Neural cell (in vitro differentiated cells): Measurements from ENCODE around the gene SLC25A18. TPM values are rescaled to one million over a fixed set of nuclear protein-coding genes. Genes with fewer than 3 reads are reported as not detected.
A peak's percentile ranks its signal among the peaks of the same experiment; 100 is the strongest.

Source experiments
- H2AFZ ChIP-seq: fragments of 200-600, 300-800 bp; sonication (generic), shearing (Covaris generic); 2 replicates; pipeline ENCODE4 v1.6.0; 2014; ENCODE audit warnings: low read depth, mild to moderate bottlenecking, antibody characterized with exemption, low read length, moderate library complexity
- H3F3A ChIP-seq: fragments of 200-600 bp; shearing (Covaris generic); 2 replicates; pipeline ENCODE4 v1.6.1; 2016; ENCODE audit warnings: mild to moderate bottlenecking, moderate library complexity, mixed read lengths, antibody characterized with exemption, low read length; ENCODE audit not compliant: insufficient read depth, poor library complexity, severe bottlenecking
- H3K27ac ChIP-seq: fragments of 200-600, 300-800 bp; sonication (generic), shearing (Covaris generic); 2 replicates; pipeline ENCODE4 v1.5.1; 2014; ENCODE audit warnings: mild to moderate bottlenecking, low read length, moderate library complexity
- H3K27me3 ChIP-seq: fragments of 300-800, 200-600 bp; sonication (generic), shearing (Covaris generic); 2 replicates; pipeline ENCODE4 v1.6.0; 2014; ENCODE audit warnings: mild to moderate bottlenecking, low read depth, low read length, moderate library complexity; ENCODE audit not compliant: insufficient read depth
- H3K36me3 ChIP-seq: fragments of 300-800, 200-600 bp; sonication (generic), shearing (Covaris generic); 2 replicates; pipeline ENCODE4 v1.5.1; 2014; ENCODE audit warnings: mild to moderate bottlenecking, antibody characterized with exemption, low read length, moderate library complexity; ENCODE audit not compliant: insufficient read depth
- H3K4me2 ChIP-seq: fragments of 300-800, 200-600 bp; sonication (generic), shearing (Covaris generic); 2 replicates; pipeline ENCODE4 v1.6.0; 2014; ENCODE audit warnings: mild to moderate bottlenecking, low read length
- H3K4me3 ChIP-seq: fragments of 300-800, 200-600 bp; sonication (generic), shearing (Covaris generic); 2 replicates; pipeline ENCODE4 v1.5.1; 2014; ENCODE audit warnings: mild to moderate bottlenecking, low read length, moderate library complexity
- H3K79me2 ChIP-seq: fragments of 200-600 bp; shearing (Covaris generic); replicated peaks from 2 replicates; pipeline ENCODE4 v1.6.0; 2014; ENCODE audit warnings: mild to moderate bottlenecking, low read length, moderate library complexity; ENCODE audit not compliant: insufficient read depth
- H3K9ac ChIP-seq: fragments of 300-800, 200-600 bp; sonication (generic), shearing (Covaris generic); 2 replicates; pipeline ENCODE4 v1.6.1; 2016; ENCODE audit warnings: mild to moderate bottlenecking, low read length, mixed read lengths
- H3K9me2 ChIP-seq: fragments of 200-600 bp; shearing (Covaris generic); 2 replicates; pipeline ENCODE4 v1.6.1; 2016; ENCODE audit warnings: mild to moderate bottlenecking, low read length, mixed read lengths; ENCODE audit not compliant: insufficient read depth
- H3K9me3 ChIP-seq: fragments of 200-600, 300-800 bp; sonication (generic), shearing (Covaris generic); 2 replicates; pipeline ENCODE4 v1.6.1; 2016; ENCODE audit warnings: mild to moderate bottlenecking, mixed run types, low read length, moderate library complexity, mixed read lengths
- H4K20me1 ChIP-seq: fragments of 200-600 bp; shearing (Covaris generic); 2 replicates; pipeline ENCODE4 v1.6.1; 2016; ENCODE audit warnings: mild to moderate bottlenecking, mixed run types; ENCODE audit not compliant: insufficient read depth
- EP300 ChIP-seq: fragments of 450-650 bp; conservative IDR thresholded peaks from 2 replicates; pipeline ENCODE4 v1.6.1; 2014; ENCODE audit warnings: antibody characterized with exemption, mild to moderate bottlenecking, moderate library complexity; ENCODE audit not compliant: poor library complexity, severe bottlenecking
- EZH2 ChIP-seq: fragments of 200-600, 300-800 bp; shearing (Covaris generic), sonication (generic); IDR thresholded peaks from 2 replicates; pipeline ENCODE4 v1.6.1; 2014; ENCODE audit warnings: antibody characterized with exemption, low read length, borderline replicate concordance, mild to moderate bottlenecking; ENCODE audit not compliant: insufficient read depth, poor library complexity, severe bottlenecking
- MXI1 ChIP-seq: fragments of 450-650 bp; conservative IDR thresholded peaks from 2 replicates; pipeline ENCODE4 v1.6.1; 2014; ENCODE audit warnings: antibody characterized with exemption, mild to moderate bottlenecking; ENCODE audit not compliant: poor library complexity, severe bottlenecking
- POLR2AphosphoS5 ChIP-seq: IDR thresholded peaks from 2 replicates; pipeline ENCODE4 v1.6.1; 2012
- RAD21 ChIP-seq: fragments of 450-650 bp; conservative IDR thresholded peaks from 2 replicates; pipeline ENCODE4 v1.6.1; 2014; ENCODE audit warnings: antibody characterized with exemption, mild to moderate bottlenecking, moderate library complexity
- REST ChIP-seq: IDR thresholded peaks from 2 replicates; pipeline ENCODE4 v1.6.1; 2012; ENCODE audit warnings: borderline replicate concordance
- SMC3 ChIP-seq: fragments of 450-650 bp; conservative IDR thresholded peaks from 2 replicates; pipeline ENCODE4 v1.6.1; 2014; ENCODE audit warnings: antibody characterized with exemption, mild to moderate bottlenecking, moderate library complexity; ENCODE audit not compliant: poor library complexity
- TAF1 ChIP-seq: IDR thresholded peaks from 2 replicates; pipeline ENCODE4 v1.6.1; 2012; ENCODE audit warnings: low read depth
- polyA plus RNA-seq: library from polyadenylated mRNA; depleted of rRNA; stranded (reverse); fragments of >200 nt; gene quantifications from 2 replicates; pipeline ENCODE4 v1.2.3, GENCODE V29; 2014
- TF ChIP-seq, protein P1 (sequence below): fragments of 450-650 bp; IDR thresholded peaks from 2 replicates; pipeline ENCODE4 v1.5.1; 2014; ENCODE audit warnings: antibody characterized with exemption, mild to moderate bottlenecking, moderate library complexity; ENCODE audit not compliant: poor library complexity, severe bottlenecking

Gene SLC25A18
- polyA plus RNA-seq, 1 donor from 2014 or later = 0.28 TPM

DNA sequence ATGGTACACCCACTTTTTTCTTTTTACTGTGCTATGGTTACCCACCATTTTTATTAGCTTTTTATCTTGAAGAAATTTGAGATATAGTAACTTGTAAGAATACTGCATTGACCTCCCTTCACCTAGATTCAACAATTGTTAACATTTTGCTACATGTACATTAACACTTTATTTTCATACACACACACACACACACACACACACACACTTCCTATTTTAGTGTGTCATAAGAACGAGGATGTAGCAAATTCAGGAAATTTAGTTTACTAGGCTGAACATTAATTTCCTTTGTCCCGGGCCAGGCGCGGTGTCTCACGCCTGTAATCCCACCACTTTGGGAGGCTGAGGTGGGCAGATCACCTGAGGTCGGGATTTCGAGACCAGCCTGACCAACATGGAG, 66.3 kb downstream of the SLC25A18 start:
- Histone ChIP-seq H2AFZ (no peak overlapping the region), H3K27ac (no peak overlapping the region), H3K4me3 (peak overlapping the region; percentile 83), H4K20me1 (no peaks in the 10 kb centered on the region), H3K36me3 (no peaks in the 10 kb centered on the region), H3K4me2 (peak overlapping the region; percentile 76), H3K9me2 (no peaks in the 10 kb centered on the region), H3F3A (peaks cover 3% of the 10 kb centered on the region), H3K9ac (no peak overlapping the region), H3K79me2 (peaks cover 22% of the 10 kb centered on the region), H3K9me3 (no peaks in the 10 kb centered on the region), H3K27me3 (no peaks in the 10 kb centered on the region)
- TF ChIP-seq EZH2 = no peak
- TF ChIP-seq, protein P1, sequence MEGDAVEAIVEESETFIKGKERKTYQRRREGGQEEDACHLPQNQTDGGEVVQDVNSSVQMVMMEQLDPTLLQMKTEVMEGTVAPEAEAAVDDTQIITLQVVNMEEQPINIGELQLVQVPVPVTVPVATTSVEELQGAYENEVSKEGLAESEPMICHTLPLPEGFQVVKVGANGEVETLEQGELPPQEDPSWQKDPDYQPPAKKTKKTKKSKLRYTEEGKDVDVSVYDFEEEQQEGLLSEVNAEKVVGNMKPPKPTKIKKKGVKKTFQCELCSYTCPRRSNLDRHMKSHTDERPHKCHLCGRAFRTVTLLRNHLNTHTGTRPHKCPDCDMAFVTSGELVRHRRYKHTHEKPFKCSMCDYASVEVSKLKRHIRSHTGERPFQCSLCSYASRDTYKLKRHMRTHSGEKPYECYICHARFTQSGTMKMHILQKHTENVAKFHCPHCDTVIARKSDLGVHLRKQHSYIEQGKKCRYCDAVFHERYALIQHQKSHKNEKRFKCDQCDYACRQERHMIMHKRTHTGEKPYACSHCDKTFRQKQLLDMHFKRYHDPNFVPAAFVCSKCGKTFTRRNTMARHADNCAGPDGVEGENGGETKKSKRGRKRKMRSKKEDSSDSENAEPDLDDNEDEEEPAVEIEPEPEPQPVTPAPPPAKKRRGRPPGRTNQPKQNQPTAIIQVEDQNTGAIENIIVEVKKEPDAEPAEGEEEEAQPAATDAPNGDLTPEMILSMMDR = no peak

- no peak overlapping the region for H2AFZ ChIP-seq
- no peaks in the 10 kb centered on the region for H3K27me3 ChIP-seq
- no peaks in the 10 kb centered on the region for H3K9me2 ChIP-seq
- H3K27ac ChIP-seq = no peak overlapping the region
- H3K4me3 ChIP-seq = no peak overlapping the region
- no peak overlapping the region for H3K9ac ChIP-seq
- TF ChIP-seq SMC3 (no peak), POLR2AphosphoS5 (no peak), EZH2 (no peak), MXI1 (no peak), TAF1 (no peak), EP300 (no peak), REST (no peak), RAD21 (no peak)
- TF ChIP-seq, protein P1 = no peak
- no peaks in the 10 kb centered on the region for H3K36me3 ChIP-seq
- no peak overlapping the region for H3K4me2 ChIP-seq
- H4K20me1 ChIP-seq = no peaks in the 10 kb centered on the region
- no peaks in the 10 kb centered on the region for H3K9me3 ChIP-seq
- peaks cover 18% of the 10 kb centered on the region for H3K79me2 ChIP-seq
- H3F3A ChIP-seq = peaks cover 3% of the 10 kb centered on the region
These were observed 67.8 kb downstream of the SLC25A18 start for GRCh38 chr22:17631076-17631565.
